ENCODE data around the gene SP100.
"Not testable (repeated sequence)": the region's sequence is repeated elsewhere in the genome, so short reads cannot be mapped to it uniquely, and the experiment has no call there.

The SP100 gene

GRCh38 chr2:230419181-230419580, 3.2 kb downstream of the SP100 start:
- no peak for DNase-seq (ENCODE audit: low read depth, low spot score)

GRCh38 chr2:230422149-230422548, 6.1 kb downstream of the SP100 start:
- no peak for DNase-seq (ENCODE audit: low read depth, low spot score)

GRCh38 chr2:230423851-230424458, 8.0 kb downstream of the SP100 start:
- no peak for DNase-seq (ENCODE audit: low read depth, low spot score)

GRCh38 chr2:230425377-230425776, 9.4 kb downstream of the SP100 start:
- DNase-seq (ENCODE audit: low read depth, low spot score): no peak

GRCh38 chr2:230429513-230429912, 13.5 kb downstream of the SP100 start:
- DNase-seq (ENCODE audit: low read depth, low spot score): no peak

GRCh38 chr2:230430957-230431910, 15.2 kb downstream of the SP100 start:
- DNase-seq (ENCODE audit: low read depth, low spot score): no peak

- DNase-seq (ENCODE audit: low read depth, low spot score): no peak
Measured at GRCh38 chr2:230434677-230435324, 18.8 kb downstream of the SP100 start.

- DNase-seq (ENCODE audit: low read depth, low spot score): no peak
Measured at GRCh38 chr2:230435431-230435830, 19.4 kb downstream of the SP100 start.

- DNase-seq (ENCODE audit: low read depth, low spot score): not testable (repeated sequence)
Measured at GRCh38 chr2:230439121-230439520, 23.1 kb downstream of the SP100 start.

- no peak for DNase-seq (ENCODE audit: low read depth, low spot score)
Measured at GRCh38 chr2:230439590-230439989, 23.6 kb downstream of the SP100 start.

GRCh38 chr2:230441227-230441897, 25.4 kb downstream of the SP100 start:
- no peak for DNase-seq (ENCODE audit: low read depth, low spot score)

- no peak for DNase-seq (ENCODE audit: low read depth, low spot score)
Measured at GRCh38 chr2:230443541-230443940, 27.5 kb downstream of the SP100 start.

GRCh38 chr2:230444832-230445231, 28.8 kb downstream of the SP100 start:
- no peak for DNase-seq (ENCODE audit: low read depth, low spot score)

- no peak for DNase-seq (ENCODE audit: low read depth, low spot score)
Measured at GRCh38 chr2:230447036-230447435, 31.0 kb downstream of the SP100 start.

- DNase-seq (ENCODE audit: low read depth, low spot score): no peak
Measured at GRCh38 chr2:230447455-230448451, 31.8 kb downstream of the SP100 start.

- no peak for DNase-seq (ENCODE audit: low read depth, low spot score)
Measured at GRCh38 chr2:230449901-230450467, 34.0 kb downstream of the SP100 start.

- DNase-seq (ENCODE audit: low read depth, low spot score): no peak
Measured at GRCh38 chr2:230453006-230453405, 37.0 kb downstream of the SP100 start.

GRCh38 chr2:230455005-230455684, 39.1 kb downstream of the SP100 start:
- no peak for DNase-seq (ENCODE audit: low read depth, low spot score)

GRCh38 chr2:230457073-230457768, 41.2 kb downstream of the SP100 start:
- DNase-seq (ENCODE audit: low read depth, low spot score): no peak
